Stimulated activated CD4-positive, alpha-beta T cell treated with anti-CD3 and anti-CD28 coated beads, Interleukin-4, amount 100 ng/mL, for 24 hours (primary cell): ENCODE measurements around the gene CLCN3.
"Not testable (repeated sequence)": the region's sequence is repeated elsewhere in the genome, so short reads cannot be mapped to it uniquely, and the experiment has no call there.

Experiments
- DNase-seq: peaks from one replicate; pipeline ENCODE4 v3.0.0-alpha.2; 2020

Gene CLCN3

GRCh38 chr4:169618286-169618685, 2.1 kb upstream of the CLCN3 start:
- DNase-seq: no peak

GRCh38 chr4:169618986-169619385, 1.4 kb upstream of the CLCN3 start:
- no peak for DNase-seq

DNA sequence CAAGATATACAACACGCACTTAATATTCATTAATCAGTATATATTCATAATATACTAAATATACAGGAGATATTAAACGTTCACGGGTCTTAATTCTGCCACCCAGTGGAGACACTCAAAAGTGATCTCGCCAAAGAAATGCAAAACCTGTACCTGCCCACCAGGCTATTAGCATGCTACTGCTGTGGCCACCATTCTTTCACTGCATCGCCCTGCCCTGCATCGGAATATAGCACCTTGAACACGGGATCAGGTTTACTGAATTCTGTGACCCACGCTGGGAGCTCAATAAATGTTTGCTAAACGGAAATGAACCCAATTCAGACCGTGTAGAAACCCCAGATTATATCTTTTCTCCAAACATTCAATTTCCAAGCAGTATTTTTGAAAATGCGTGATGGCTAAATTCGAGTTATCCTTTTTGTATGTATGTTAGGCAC, 840 bp upstream of the CLCN3 start:
- DNase-seq: peak; percentile 58

DNA sequence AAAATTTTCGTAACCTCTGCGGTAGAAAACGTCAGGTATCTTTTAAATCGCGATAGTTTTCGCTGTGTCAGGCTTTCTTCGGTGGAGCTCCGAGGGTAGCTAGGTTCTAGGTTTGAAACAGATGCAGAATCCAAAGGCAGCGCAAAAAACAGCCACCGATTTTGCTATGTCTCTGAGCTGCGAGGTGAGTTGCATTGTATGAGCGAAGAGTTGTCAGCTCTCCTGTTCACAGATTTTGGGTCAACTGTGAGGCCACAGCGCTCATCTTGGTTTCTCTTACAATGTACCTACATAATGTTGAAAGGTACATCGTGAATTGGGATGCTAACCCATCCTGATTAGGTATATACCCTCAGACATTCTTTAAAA, 486 bp downstream of the CLCN3 start:
- DNase-seq: peak; percentile 23

DNA sequence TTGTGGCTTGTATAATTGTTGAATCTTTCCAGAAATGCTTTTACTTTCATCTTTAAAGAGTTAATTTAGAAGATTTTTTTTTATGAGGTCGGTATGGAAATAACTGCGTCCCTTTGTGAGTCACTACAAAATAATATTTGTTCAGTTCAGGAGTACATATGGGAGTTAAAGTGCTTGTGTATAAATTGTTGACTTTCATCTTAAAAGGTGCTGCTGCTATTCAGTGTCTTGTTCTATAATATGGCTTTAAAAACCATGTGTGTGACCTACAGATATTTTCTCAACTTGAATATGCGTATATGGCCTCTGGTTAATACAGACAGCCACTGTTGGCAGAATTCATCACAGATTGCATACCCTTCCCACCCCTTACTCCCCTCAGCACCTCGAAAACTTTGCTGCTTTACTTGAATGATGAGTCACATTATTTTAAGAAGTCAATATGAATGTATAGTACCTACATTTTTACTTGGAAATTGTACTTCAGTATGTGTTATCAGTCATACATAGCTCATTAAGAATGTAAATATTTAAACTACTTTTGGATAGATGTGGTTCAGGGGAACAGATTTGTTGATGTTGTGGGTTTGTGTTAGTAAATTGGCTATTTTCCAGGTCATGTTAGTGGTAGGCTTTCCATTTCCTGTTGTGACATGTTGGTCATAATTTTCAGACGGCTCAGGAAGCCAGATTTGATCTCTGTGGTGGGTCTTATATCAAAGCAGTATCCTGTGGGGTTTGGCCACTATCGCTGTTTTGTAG, 1.5 kb downstream of the CLCN3 start:
- peak; percentile 36 for DNase-seq

- DNase-seq: no peak
Observed at GRCh38 chr4:169622566-169622965, 2.2 kb downstream of the CLCN3 start.

- not testable (repeated sequence) for DNase-seq
Observed at GRCh38 chr4:169624012-169624411, 3.6 kb downstream of the CLCN3 start.

DNA sequence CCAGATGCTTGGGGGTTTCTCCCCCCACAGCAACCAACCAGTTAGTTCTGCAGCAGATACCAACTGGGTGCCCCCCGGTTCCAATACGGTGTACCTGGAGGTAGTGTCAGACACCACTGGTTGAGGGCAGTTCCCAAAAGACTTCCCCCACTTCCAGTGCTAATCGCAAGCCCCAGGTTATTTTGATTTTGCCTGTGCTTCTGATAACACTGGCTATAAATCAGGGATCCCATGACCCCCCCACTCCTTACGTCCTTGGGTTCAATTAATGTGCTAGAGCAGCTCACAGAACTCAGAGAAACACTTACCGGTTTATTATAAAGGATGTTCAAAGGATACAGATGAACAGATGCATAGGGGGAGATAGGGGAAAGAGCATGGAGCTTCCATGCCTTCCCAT, 5.5 kb downstream of the CLCN3 start:
- DNase-seq: no peak

DNA sequence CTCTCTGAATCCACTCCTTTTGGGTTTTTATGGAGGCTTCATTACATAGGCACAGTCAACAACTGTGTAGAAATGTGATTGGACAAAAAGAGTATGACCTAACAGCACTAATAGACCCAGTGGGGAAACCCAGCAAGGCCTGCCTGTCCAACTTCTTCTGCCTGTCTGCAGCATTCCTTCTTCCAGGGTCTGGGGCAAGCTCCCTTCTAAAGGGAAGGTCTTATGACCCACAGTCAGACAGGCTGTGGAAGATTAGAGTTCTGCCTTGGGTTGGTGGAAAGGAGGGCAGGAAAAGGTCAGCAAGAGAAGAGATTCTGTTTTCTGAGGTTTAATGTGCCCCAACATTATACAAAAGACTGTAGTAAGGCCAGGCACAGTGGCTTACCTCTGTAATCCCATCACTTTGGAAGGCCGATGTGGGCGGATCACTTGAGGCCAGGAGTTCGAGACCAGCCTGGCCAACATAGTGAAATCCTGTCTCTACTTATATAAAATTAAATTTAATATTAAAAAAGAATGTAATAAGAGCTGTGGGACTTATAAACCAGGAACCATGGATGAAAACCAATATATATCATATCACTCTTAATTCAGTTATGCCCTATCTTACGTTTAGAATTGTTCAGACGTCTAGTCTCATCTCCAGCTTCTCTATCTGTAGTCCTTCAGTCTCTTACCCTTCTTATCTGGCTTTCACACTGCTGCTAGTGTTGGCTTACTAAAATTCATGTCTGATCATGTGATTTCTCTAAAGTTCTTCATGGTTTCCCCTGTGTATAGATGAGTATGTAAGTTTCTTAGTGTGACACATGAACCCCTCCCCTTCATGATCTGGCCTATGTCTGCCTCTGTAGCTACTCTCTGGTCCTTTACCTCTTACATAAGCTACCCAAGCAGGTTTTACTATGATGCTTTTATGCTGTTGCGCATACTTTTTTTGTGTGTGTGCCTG, 6.2 kb downstream of the CLCN3 start:
- no peak for DNase-seq

- DNase-seq: no peak
Observed at GRCh38 chr4:169627307-169627706, 6.9 kb downstream of the CLCN3 start.

DNA sequence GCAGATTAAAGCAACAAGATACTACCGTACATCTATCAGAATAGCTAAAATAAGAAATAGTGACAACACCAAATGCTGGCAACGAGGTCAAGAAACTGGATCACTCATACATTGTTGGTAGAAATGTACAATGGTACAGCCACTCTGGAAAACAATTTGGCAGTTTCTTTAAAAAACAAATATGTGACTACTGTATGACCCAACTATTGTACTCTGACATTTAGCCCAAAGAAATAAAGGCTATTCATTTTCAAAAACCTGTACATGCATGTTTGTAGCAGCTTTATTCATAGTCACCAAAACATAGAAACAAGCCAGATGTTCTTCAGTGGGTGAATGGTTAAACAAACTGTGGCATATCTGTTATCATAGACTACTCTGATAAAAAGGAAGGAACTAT, 8.2 kb downstream of the CLCN3 start:
- DNase-seq: no peak

DNA sequence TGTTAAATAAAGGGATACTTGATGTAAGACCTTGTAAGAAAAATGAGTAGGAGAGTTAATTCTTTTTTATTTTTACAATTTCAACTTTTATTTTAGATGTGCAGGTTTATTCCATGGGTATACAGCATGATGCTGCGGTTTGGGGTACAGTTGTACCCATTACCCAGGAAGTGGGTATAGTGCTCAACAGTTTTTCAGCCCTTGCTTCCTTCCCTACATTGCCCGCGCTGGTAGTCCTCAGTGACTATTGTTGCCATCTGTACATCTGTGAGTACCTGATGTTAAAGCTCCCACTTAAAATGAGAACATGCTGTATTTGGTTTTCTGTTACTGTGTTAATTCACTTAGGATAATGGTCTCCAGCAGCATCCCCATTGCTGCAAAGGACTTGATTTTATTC, 9.7 kb downstream of the CLCN3 start:
- no peak for DNase-seq

GRCh38 chr4:169632896-169633295, 12.5 kb downstream of the CLCN3 start:
- DNase-seq: no peak

- DNase-seq: no peak
Observed at GRCh38 chr4:169634975-169635374, 14.6 kb downstream of the CLCN3 start.

DNA sequence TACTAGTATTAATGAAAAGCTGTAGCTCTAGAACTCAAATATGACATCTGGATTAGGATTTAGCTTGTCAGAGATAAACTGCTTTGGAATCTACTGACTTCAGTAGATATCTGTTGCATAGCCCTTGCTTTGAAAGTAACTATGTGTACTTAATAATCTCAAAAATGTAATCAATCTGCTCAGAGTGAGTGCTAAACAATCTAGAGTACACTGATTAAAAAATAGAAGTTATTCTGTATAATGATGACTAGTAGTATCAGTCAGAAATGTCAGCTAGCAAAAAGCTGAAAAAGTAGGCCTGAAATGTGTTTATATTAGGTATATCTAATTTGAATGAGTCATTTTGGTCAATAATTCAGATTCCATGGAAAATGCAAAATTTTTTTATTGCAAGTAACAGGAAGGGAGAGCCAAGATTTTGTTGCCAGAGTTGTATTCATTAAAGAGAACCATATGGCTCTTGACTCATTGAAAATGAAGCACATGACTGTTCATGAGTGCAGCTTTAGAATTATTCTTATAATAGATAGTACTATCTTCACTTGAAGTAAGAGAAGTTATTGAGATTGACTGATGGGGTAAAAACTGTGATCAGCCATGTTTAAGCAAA, 20.0 kb downstream of the CLCN3 start:
- DNase-seq: no peak

GRCh38 chr4:169644802-169645201, 24.4 kb downstream of the CLCN3 start:
- no peak for DNase-seq

DNA sequence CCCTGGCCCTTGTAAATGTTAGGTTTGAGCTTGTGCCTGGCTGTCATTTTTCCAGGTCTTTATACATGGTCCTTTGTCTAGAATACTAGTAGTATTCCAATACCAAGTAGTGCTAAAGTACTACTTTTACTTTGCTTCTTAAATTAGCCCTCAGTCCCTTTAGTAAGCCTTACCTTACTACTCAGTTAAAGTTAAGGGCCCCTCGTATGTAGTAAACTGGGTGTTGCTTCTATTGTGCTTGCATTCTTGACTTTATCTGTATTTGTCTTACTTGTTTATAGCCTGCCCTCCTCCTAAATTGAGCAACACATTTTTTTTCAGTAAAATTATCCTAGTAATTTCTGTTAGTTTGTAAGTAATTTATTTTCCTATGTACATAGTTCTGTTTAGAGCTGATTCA, 25.2 kb downstream of the CLCN3 start:
- DNase-seq: no peak

- no peak for DNase-seq
Observed at GRCh38 chr4:169649545-169650226, 29.3 kb downstream of the CLCN3 start.

DNA sequence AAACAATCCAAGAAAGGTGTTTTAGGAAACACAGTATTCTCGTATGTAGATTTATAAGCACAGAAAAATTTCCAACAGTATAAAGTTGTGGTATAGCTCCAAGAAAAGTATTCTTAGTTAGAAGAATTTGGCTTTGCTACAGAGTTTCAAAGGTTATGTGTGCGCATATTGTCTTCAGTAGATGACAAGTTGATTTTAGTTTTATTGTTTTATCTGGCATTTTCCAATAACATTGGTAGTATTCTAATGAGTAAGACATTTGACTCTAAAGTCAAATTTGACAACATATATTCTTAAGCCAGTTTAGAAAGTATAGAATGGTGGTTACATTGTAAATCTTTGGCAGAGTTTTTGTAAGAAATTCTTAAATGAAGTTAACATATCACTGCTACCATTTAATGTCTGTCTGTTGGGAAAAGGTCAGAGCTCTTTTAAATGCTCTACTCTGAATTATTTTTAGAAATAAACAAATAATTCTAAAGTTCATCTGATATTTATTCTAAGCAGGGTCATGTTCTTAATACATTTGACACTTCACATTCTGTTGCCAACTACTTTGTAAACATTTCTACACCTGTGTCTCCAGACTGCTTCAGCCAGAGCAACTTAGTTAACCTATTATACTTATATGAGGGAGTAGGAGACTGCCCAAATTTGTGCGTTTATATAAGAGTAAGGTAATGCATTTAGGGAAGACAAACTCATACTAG, 30.0 kb downstream of the CLCN3 start:
- DNase-seq: no peak

DNA sequence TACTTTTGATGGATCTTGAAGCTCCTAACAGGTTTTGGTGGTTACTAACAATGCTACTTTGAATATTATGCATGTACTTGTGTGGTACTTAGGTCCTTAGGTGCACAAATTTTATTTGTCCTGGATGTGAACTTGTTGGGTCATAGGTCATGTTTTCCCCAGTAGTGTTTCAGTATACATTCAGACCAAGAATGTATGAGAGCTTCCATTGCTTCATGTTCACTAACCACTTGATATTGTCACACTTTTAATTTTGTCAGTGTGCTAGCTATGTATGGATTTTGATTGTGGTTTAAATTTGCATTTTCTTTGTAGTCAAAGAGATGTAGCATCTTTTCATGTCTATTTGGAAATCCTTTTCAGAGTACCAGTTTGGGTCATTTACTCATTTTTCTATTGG, 32.2 kb downstream of the CLCN3 start:
- DNase-seq: no peak

GRCh38 chr4:169655401-169655800, 35.0 kb downstream of the CLCN3 start:
- DNase-seq: no peak

GRCh38 chr4:169657470-169658107, 37.2 kb downstream of the CLCN3 start:
- no peak for DNase-seq
